Type B pancreatic cell (in vitro differentiated cells): ENCODE measurements around the gene TDRD10. TPM values are rescaled to one million over a fixed set of nuclear protein-coding genes. Genes with fewer than 3 reads are reported as not detected.

ENCODE experiments used
- DNase-seq: peaks from one replicate; pipeline ENCODE4 v3.0.0; 2021; ENCODE audit warnings: mixed read lengths; ENCODE audit not compliant: unreplicated experiment; ENCODE audit errors: extremely low spot score
- H3K27ac Mint-ChIP-seq: 2 replicates; pipeline ENCODE4 v1.8.0; 2021; ENCODE audit warnings: mild to moderate bottlenecking, mixed read lengths
- H3K27me3 Mint-ChIP-seq: 2 replicates; pipeline ENCODE4 v1.8.0; 2021; ENCODE audit warnings: mixed read lengths
- H3K36me3 Mint-ChIP-seq: 2 replicates; pipeline ENCODE4 v1.8.0; 2021; ENCODE audit warnings: mixed read lengths
- H3K4me1 Mint-ChIP-seq: one replicate; pipeline ENCODE4 v1.8.0; 2021; ENCODE audit warnings: mixed read lengths; ENCODE audit not compliant: unreplicated experiment
- H3K4me3 Mint-ChIP-seq: 2 replicates; pipeline ENCODE4 v1.8.0; 2021; ENCODE audit warnings: mild to moderate bottlenecking, mixed read lengths
- H3K9me3 Mint-ChIP-seq: 2 replicates; pipeline ENCODE4 v1.8.0; 2021; ENCODE audit warnings: mixed read lengths
- total RNA-seq: library from RNA; stranded (reverse); gene quantifications from 2 replicates; pipeline ENCODE4 v1.2.1, GENCODE V29; 2021; ENCODE audit warnings: low replicate concordance
- TF ChIP-seq, protein P1 (sequence below): fragments of 200-600 bp; sonication (generic); conservative IDR thresholded peaks from 2 replicates; pipeline ENCODE4 v1.5.0; 2021; ENCODE audit warnings: antibody characterized with exemption, mild to moderate bottlenecking

TDRD10 gene
- total RNA-seq, 1 donor from 2014 or later: not detected

- Mint-ChIP-seq H3K9me3 (no peaks in the 10 kb centered on the region), H3K27ac (peak overlapping the region; percentile 24), H3K4me1 (peaks cover 8% of the 10 kb centered on the region), H3K36me3 (no peaks in the 10 kb centered on the region), H3K27me3 (peaks cover 53% of the 10 kb centered on the region), H3K4me3 (no peak overlapping the region)
- DNase-seq: no peak
- TF ChIP-seq, protein P1, sequence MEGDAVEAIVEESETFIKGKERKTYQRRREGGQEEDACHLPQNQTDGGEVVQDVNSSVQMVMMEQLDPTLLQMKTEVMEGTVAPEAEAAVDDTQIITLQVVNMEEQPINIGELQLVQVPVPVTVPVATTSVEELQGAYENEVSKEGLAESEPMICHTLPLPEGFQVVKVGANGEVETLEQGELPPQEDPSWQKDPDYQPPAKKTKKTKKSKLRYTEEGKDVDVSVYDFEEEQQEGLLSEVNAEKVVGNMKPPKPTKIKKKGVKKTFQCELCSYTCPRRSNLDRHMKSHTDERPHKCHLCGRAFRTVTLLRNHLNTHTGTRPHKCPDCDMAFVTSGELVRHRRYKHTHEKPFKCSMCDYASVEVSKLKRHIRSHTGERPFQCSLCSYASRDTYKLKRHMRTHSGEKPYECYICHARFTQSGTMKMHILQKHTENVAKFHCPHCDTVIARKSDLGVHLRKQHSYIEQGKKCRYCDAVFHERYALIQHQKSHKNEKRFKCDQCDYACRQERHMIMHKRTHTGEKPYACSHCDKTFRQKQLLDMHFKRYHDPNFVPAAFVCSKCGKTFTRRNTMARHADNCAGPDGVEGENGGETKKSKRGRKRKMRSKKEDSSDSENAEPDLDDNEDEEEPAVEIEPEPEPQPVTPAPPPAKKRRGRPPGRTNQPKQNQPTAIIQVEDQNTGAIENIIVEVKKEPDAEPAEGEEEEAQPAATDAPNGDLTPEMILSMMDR: no peak
Observed at GRCh38 chr1:154497026-154497806, 4.8 kb upstream of the TDRD10 start.

GRCh38 chr1:154499446-154499845 is 2.6 kb upstream of the TDRD10 start:
- no peak overlapping the region for H3K4me3 Mint-ChIP-seq

GRCh38 chr1:154500533-154500932 is 1.5 kb upstream of the TDRD10 start:
- no peak for DNase-seq
- no peaks in the 10 kb centered on the region for H3K4me1 Mint-ChIP-seq
- TF ChIP-seq, protein P1: no peak

More at GRCh38 chr1:154499446-154499845, 2.6 kb upstream of the TDRD10 start:
- H3K27ac Mint-ChIP-seq: no peak overlapping the region
- TF ChIP-seq, protein P1: no peak
- H3K9me3 Mint-ChIP-seq: no peaks in the 10 kb centered on the region
- H3K4me1 Mint-ChIP-seq: no peaks in the 10 kb centered on the region
- no peaks in the 10 kb centered on the region for H3K36me3 Mint-ChIP-seq
- peaks cover 65% of the 10 kb centered on the region for H3K27me3 Mint-ChIP-seq
- no peak for DNase-seq

DNA sequence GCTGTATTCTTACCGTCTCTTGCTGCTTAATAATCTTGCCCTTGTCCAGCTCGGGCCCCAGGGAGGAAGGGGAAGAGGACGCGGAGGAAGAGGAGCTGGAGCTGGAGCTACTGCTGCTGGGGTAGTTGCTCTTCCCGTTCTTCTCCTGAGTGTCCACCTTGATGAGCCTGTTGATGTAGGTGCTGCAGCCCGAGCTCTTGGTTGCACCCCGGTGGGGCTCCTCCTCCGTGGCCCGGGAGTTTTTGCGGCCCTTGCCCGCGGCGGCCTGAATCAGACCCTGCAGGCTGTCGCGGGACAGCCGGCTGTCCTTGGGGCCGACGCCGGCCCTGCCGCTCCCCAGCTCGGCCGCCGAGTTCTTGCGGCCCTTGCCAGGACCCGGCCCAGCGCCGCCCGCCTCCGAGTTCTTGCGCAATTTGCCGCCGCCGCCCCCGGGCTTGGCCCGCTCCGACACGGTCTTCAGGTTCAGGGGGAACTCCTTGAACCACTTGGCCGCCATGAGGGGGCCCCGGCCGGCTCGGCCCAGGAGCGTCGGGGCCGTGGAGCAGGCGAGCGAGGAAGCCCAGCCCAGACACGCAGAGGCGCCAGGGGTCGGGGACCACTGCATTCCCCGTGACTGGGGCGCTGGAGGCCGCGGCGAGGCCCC is 475 bp upstream of the TDRD10 start:
- TF ChIP-seq, protein P1: no peak
- no peaks in the 10 kb centered on the region for H3K9me3 Mint-ChIP-seq
- H3K27me3 Mint-ChIP-seq: peaks cover 76% of the 10 kb centered on the region
- no peaks in the 10 kb centered on the region for H3K36me3 Mint-ChIP-seq
- DNase-seq: no peak
- no peak overlapping the region for H3K27ac Mint-ChIP-seq
- H3K4me3 Mint-ChIP-seq: peak overlapping the region; percentile 71
- no peaks in the 10 kb centered on the region for H3K4me1 Mint-ChIP-seq

More at GRCh38 chr1:154500533-154500932, 1.5 kb upstream of the TDRD10 start:
- Mint-ChIP-seq H3K9me3 (no peaks in the 10 kb centered on the region), H3K36me3 (no peaks in the 10 kb centered on the region), H3K4me3 (peak overlapping the region; percentile 34), H3K27me3 (peaks cover 72% of the 10 kb centered on the region), H3K27ac (no peak overlapping the region)

DNA sequence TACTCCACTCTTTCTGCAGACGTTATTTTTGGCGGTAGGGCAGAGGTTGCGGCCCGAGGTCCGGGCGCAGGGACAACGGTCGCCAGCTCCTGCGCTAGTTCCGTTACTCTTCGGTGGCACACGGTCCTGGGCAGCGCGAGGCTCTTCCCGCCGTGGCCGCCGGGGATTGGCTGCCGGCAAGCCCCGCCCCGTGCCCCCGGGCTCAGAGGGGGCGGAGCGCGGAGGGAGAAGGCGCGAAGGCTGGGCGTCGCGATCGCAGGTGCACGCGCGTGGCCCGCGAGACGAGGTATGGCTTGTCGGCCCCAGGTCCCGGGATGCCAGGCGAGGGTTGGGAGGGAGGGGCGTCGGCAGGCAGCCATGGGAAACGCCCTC is 711 bp downstream of the TDRD10 start:
- Mint-ChIP-seq H3K9me3 (no peaks in the 10 kb centered on the region), H3K27ac (no peak overlapping the region), H3K4me1 (no peaks in the 10 kb centered on the region), H3K4me3 (peak overlapping the region; percentile 59), H3K27me3 (peaks cover 82% of the 10 kb centered on the region), H3K36me3 (no peaks in the 10 kb centered on the region)
- TF ChIP-seq, protein P1: no peak
- DNase-seq: no peak
